Thyroid gland (tissue), 4 donors: Measurements from ENCODE around the gene TP63.

Source experiments
- POLR2A ChIP-seq, 2 donors: fragments of 450-650 bp; IDR thresholded peaks; one replicate each; pipeline ENCODE4 v1.6.1; 2017; ENCODE audit warnings: antibody characterized with exemption in 2 of 2, mild to moderate bottlenecking in 2 of 2, moderate library complexity in 1 of 2
- TF ChIP-seq, protein P1 (sequence below), 6 experiments: fragments of 200-600 bp in 3 of 6; fragments of 450-650 bp in 3 of 6; sonication (generic) in 3 of 6; IDR thresholded peaks; one replicate each; pipeline ENCODE4 v1.5.1; 2016 to 2019; ENCODE audit warnings: antibody characterized with exemption in 6 of 6, mild to moderate bottlenecking in 2 of 6, inconsistent platforms in 1 of 6, moderate library complexity in 1 of 6

DNA sequence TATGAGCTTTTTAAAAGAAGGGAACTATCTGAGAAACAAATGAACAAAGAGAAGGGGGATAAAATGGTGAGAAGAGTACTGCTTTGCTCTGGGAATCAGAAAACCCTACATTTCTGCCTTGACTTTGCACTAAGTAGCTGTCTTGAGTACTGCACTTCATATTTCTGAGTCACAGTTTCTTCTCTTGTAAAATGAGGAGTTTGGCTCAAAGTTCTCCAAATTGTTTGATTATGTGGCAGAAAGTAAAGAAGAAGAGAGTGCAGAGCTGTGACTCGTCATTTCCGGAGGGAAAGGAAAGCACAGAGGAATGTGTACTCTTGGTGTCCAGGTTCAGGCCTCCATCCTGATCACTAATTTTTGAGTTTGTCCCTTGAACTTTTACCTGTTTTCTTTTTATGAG lies 54.7 kb downstream of the TP63 start:
- TF ChIP-seq, protein P1, sequence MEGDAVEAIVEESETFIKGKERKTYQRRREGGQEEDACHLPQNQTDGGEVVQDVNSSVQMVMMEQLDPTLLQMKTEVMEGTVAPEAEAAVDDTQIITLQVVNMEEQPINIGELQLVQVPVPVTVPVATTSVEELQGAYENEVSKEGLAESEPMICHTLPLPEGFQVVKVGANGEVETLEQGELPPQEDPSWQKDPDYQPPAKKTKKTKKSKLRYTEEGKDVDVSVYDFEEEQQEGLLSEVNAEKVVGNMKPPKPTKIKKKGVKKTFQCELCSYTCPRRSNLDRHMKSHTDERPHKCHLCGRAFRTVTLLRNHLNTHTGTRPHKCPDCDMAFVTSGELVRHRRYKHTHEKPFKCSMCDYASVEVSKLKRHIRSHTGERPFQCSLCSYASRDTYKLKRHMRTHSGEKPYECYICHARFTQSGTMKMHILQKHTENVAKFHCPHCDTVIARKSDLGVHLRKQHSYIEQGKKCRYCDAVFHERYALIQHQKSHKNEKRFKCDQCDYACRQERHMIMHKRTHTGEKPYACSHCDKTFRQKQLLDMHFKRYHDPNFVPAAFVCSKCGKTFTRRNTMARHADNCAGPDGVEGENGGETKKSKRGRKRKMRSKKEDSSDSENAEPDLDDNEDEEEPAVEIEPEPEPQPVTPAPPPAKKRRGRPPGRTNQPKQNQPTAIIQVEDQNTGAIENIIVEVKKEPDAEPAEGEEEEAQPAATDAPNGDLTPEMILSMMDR (IDR thresholded peaks at IDR 0.05) = no peak
- TF ChIP-seq POLR2A (IDR thresholded peaks at IDR 0.05) = no peak
